ENCODE results near the gene ICAM4. TPM values are rescaled to one million over a fixed set of nuclear protein-coding genes. Genes with fewer than 3 reads are reported as not detected.

ICAM4 gene
- total and polyA plus RNA-seq, 12 donors, result 0.17 to 0.83 (median 0.51) TPM; not detected in 1

- no peak for DNase-seq
- no peak for ATAC-seq
- no peaks in the 10 kb centered on the region for H3K9me3 ChIP-seq
- peaks cover 0 to 29% (median 8%) of the 10 kb centered on the region in 9 donors for H3K4me1 ChIP-seq
- H3K36me3 ChIP-seq, result peaks cover 0 to 25% (median 11%) of the 10 kb centered on the region in 9 donors
- intact Hi-C loops (cut with DNase I), result no loop called here
- TF ChIP-seq CTCF (IDR thresholded peaks at IDR 0.05), result no peak
- H3K27me3 ChIP-seq, result no peaks in the 10 kb centered on the region
- no peak overlapping the region for H3K4me3 ChIP-seq
- 74 to 82% methylated on average over 7 of the region's 7 CpGs for WGBS, 2 donors
- no peak overlapping the region for H3K27ac ChIP-seq
Observed at GRCh38 chr19:10262771-10263170, 24.0 kb upstream of the ICAM4 start.

- TF ChIP-seq CTCF (IDR thresholded peaks at IDR 0.05), result no peak
- intact Hi-C loops (cut with DNase I), result loop anchor here in 1 of 10 donors (5.0 kb wide), 1 partner anchor 66 kb away; the partner anchor contains the start of gene RAVER1
- H3K4me3 ChIP-seq, result no peak overlapping the region
- 75 to 82% methylated on average over 7 of the region's 7 CpGs for WGBS, 2 donors
- no peaks in the 10 kb centered on the region for H3K36me3 ChIP-seq
- peaks cover 0 to 19% (median 3%) of the 10 kb centered on the region in 7 donors for H3K27me3 ChIP-seq
- ATAC-seq (no peak), DNase-seq (no peak)
- H3K4me1 ChIP-seq, result peaks cover 7 to 49% (median 41%) of the 10 kb centered on the region in 9 donors
- no peaks in the 10 kb centered on the region for H3K9me3 ChIP-seq
- peak overlapping the region in 6 of 10 donors; percentile 88 to 95 (median 92) for H3K27ac ChIP-seq
Observed at GRCh38 chr19:10266706-10267105, 20.0 kb upstream of the ICAM4 start.

GRCh38 chr19:10268071-10268470 lies 18.7 kb upstream of the ICAM4 start:
- 54 to 69% methylated on average over 6 of the region's 6 CpGs for WGBS, 2 donors
- intact Hi-C loops (cut with DNase I), result loop anchor here in 6 of 10 donors (1.0 to 5.0 kb wide), 5 partner anchors 64 to 123 kb away; partner anchors contain the start of gene RAVER1 (in 1 of the 6)
- ATAC-seq (peak in 7 of 8 donors; percentile 8 to 40 (median 23)), DNase-seq (no peak)
- TF ChIP-seq CTCF (IDR thresholded peaks at IDR 0.05), result no peak
- H3K36me3 ChIP-seq, result peaks cover 0 to 4% (median 0%) of the 10 kb centered on the region in 9 donors
- peaks cover 0 to 19% (median 3%) of the 10 kb centered on the region in 7 donors for H3K27me3 ChIP-seq
- H3K4me3 ChIP-seq, result no peak overlapping the region
- peak overlapping the region; percentile 62 to 99 (median 91) for H3K27ac ChIP-seq
- H3K9me3 ChIP-seq, result no peaks in the 10 kb centered on the region
- H3K4me1 ChIP-seq, result peaks cover 7 to 57% (median 46%) of the 10 kb centered on the region in 9 donors

GRCh38 chr19:10269333-10270179 lies 17.2 kb upstream of the ICAM4 start:
- H3K27ac ChIP-seq, result peak overlapping the region; percentile 87 to 99 (median 91)
- peaks cover 7 to 70% (median 46%) of the 10 kb centered on the region in 9 donors for H3K4me1 ChIP-seq
- peaks cover 0 to 19% (median 3%) of the 10 kb centered on the region in 7 donors for H3K27me3 ChIP-seq
- DNase-seq, result peak; percentile 89 to 91
- H3K9me3 ChIP-seq, result no peaks in the 10 kb centered on the region
- ATAC-seq, result peak; percentile 74 to 91 (median 88)
- WGBS, 2 donors, result 4% methylated on average over 59 of the region's 59 CpGs
- peak overlapping the region; percentile 12 to 78 (median 58) for H3K4me3 ChIP-seq
- peaks cover 0 to 16% (median 0%) of the 10 kb centered on the region in 9 donors for H3K36me3 ChIP-seq
- intact Hi-C loops (cut with DNase I), result loop anchor here (1.0 to 10.0 kb wide), 7 partner anchors 48 to 121 kb away; partner anchors contain the start of genes RAVER1 (in 6 of the 10), ICAM3 (in 2 of the 10) and FDX2 (in 1 of the 10)
- TF ChIP-seq CTCF (IDR thresholded peaks at IDR 0.05), result peak; percentile 94 to 99 (median 97)

Data from heart right ventricle (tissue), 16 donors.